SK-N-SH (cell line): ENCODE results near the gene OR2A5. TPM values are rescaled to one million over a fixed set of nuclear protein-coding genes. Genes with fewer than 3 reads are reported as not detected.

Experiments
- CTCF ChIA-PET: fragments of 300-600, 350-600 bp; formaldehyde crosslinking; extraction: SDS; loops from one replicate; lab custom pipeline; 2021; lab: Yijun Ruan, JAX
- POLR2A ChIA-PET: fragments of 350-600 bp; sonication (Branson Sonifier 250); formaldehyde crosslinking; extraction: SDS; loops from one replicate; lab custom pipeline; 2020; ENCODE audit warnings: antibody characterized with exemption, inconsistent platforms; lab: Yijun Ruan, JAX
- DNase-seq: peaks from one replicate; pipeline ENCODE4 v3.0.0; 2012
- H2AFZ ChIP-seq: fragments of 200-600 bp; sonication (generic); 2 replicates; pipeline ENCODE4 v1.8.1; 2016; ENCODE audit warnings: antibody characterized with exemption, mild to moderate bottlenecking, low read depth
- H3F3A ChIP-seq: fragments of 200-600 bp; sonication (generic); replicated peaks from 2 replicates; pipeline ENCODE3; 2016; ENCODE audit warnings: antibody characterized with exemption, mild to moderate bottlenecking; ENCODE audit not compliant: insufficient read depth
- H3K27ac ChIP-seq, 2 experiments: fragments of 200-500 bp in 1 of 2; fragments of 200-600 bp in 1 of 2; sonication (Bioruptor generic) in 1 of 2; sonication (generic), shearing (Covaris generic) in 1 of 2; 2 replicates each; pipeline versions ENCODE4 v1.5.1 to v1.6.1; 2014 to 2016; ENCODE audit warnings: low read depth in 2 of 2, inconsistent platforms in 1 of 2, low read length in 1 of 2, mild to moderate bottlenecking in 1 of 2, mixed read lengths in 1 of 2
- H3K27me3 ChIP-seq: fragments of 200-600 bp; sonication (generic), shearing (Covaris generic); 2 replicates; pipeline ENCODE4 v1.6.1; 2016; ENCODE audit warnings: mixed run types; ENCODE audit not compliant: insufficient read depth
- H3K36me3 ChIP-seq, 2 experiments: fragments of 200-500 bp in 1 of 2; fragments of 200-600 bp in 1 of 2; sonication (Bioruptor generic) in 1 of 2; sonication (generic) in 1 of 2; replicated peaks in 1 of 2; 2 replicates each; pipeline versions ENCODE3 to v1.5.1; 2014 to 2016; ENCODE audit warnings: low read length in 1 of 2, mild to moderate bottlenecking in 1 of 2; ENCODE audit not compliant: insufficient read depth in 2 of 2, control insufficient read depth in 1 of 2
- H3K4me1 ChIP-seq, 2 experiments: fragments of 200-500 bp in 1 of 2; fragments of 200-600 bp in 1 of 2; sonication (Bioruptor generic) in 1 of 2; sonication (generic), shearing (Covaris generic) in 1 of 2; 2 replicates each; pipeline versions ENCODE4 v1.5.1 to v1.6.1; 2014 to 2016; ENCODE audit warnings: low read depth in 1 of 2, low read length in 1 of 2, mixed run types in 1 of 2; ENCODE audit not compliant: insufficient read depth in 2 of 2, control insufficient read depth in 1 of 2
- H3K4me2 ChIP-seq: fragments of 200-600 bp; sonication (generic), shearing (Covaris generic); 2 replicates; pipeline ENCODE4 v1.6.1; 2017; ENCODE audit warnings: mixed run types
- H3K4me3 ChIP-seq, 2 experiments: fragments of 200-500 bp in 1 of 2; fragments of 200-600 bp in 1 of 2; sonication (Bioruptor generic) in 1 of 2; sonication (generic), shearing (Covaris generic) in 1 of 2; 2 replicates each; pipeline versions ENCODE4 v1.5.1 to v1.8.1; 2014 to 2016; ENCODE audit warnings: low read depth in 2 of 2, inconsistent platforms in 1 of 2, low read length in 1 of 2, mild to moderate bottlenecking in 1 of 2, mixed read lengths in 1 of 2, moderate library complexity in 1 of 2
- H3K79me2 ChIP-seq: fragments of 200-600 bp; sonication (generic); 2 replicates; pipeline ENCODE4 v1.8.1; 2017; ENCODE audit warnings: mild to moderate bottlenecking; ENCODE audit not compliant: insufficient read depth
- H3K9ac ChIP-seq: fragments of 200-600 bp; sonication (generic); 2 replicates; pipeline ENCODE4 v1.6.1; 2017; ENCODE audit warnings: mixed run types
- H3K9me2 ChIP-seq: fragments of 200-600 bp; sonication (generic); 2 replicates; pipeline ENCODE4 v1.6.1; 2017; ENCODE audit warnings: mixed run types
- H3K9me3 ChIP-seq: fragments of 200-600 bp; sonication (generic); 2 replicates; pipeline ENCODE4 v1.6.1; 2017; ENCODE audit warnings: mixed run types, mild to moderate bottlenecking, moderate library complexity
- H4K20me1 ChIP-seq: fragments of 200-600 bp; sonication (generic); 2 replicates; pipeline ENCODE4 v1.6.1; 2017; ENCODE audit warnings: mild to moderate bottlenecking, mixed run types; ENCODE audit not compliant: insufficient read depth
- CTCF ChIP-seq: fragments of 200-600 bp; sonication (generic); IDR thresholded peaks from 2 replicates; pipeline ENCODE4 v1.6.1; 2017; ENCODE audit warnings: antibody characterized with exemption, mild to moderate bottlenecking, moderate library complexity
- ELF1 ChIP-seq: IDR thresholded peaks from 2 replicates; pipeline ENCODE4 v1.4.0; 2012
- EZH2phosphoT487 ChIP-seq: fragments of 200-600 bp; sonication (generic); IDR thresholded peaks from 2 replicates; pipeline ENCODE4 v1.6.1; 2017; ENCODE audit warnings: low read depth, mixed run types, mild to moderate bottlenecking, antibody characterized with exemption, moderate library complexity, borderline replicate concordance
- FOSL2 ChIP-seq: IDR thresholded peaks from 2 replicates; pipeline ENCODE4 v1.4.0; 2012; ENCODE audit warnings: low read depth, mild to moderate bottlenecking, moderate library complexity, borderline replicate concordance
- IRF3 ChIP-seq: fragments of 150-350 bp; IDR thresholded peaks from 2 replicates; pipeline ENCODE4 v1.6.1; 2016; ENCODE audit warnings: mild to moderate bottlenecking, low read depth, low read length
- JUND ChIP-seq: IDR thresholded peaks from 2 replicates; pipeline ENCODE4 v1.4.0; 2012
- MAX ChIP-seq: IDR thresholded peaks from 2 replicates; pipeline ENCODE4 v1.4.0; 2012; ENCODE audit warnings: low read depth
- MEF2A ChIP-seq: IDR thresholded peaks from 2 replicates; pipeline ENCODE4 v1.4.0; 2012; ENCODE audit warnings: low read depth, borderline replicate concordance
- MXI1 ChIP-seq: IDR thresholded peaks from 2 replicates; pipeline ENCODE4 v1.6.1; 2012; ENCODE audit warnings: mild to moderate bottlenecking, low read depth, low read length, improper control_type of control experiment
- REST ChIP-seq: IDR thresholded peaks from 2 replicates; pipeline ENCODE4 v1.6.1; 2012; ENCODE audit warnings: mild to moderate bottlenecking, low read depth, low read length, moderate library complexity
- RFX5 ChIP-seq: IDR thresholded peaks from 2 replicates; pipeline ENCODE4 v1.6.1; 2012; ENCODE audit warnings: mild to moderate bottlenecking, improper control_type of control experiment, low read length
- SIN3A ChIP-seq: IDR thresholded peaks from 2 replicates; pipeline ENCODE4 v1.6.1; 2012; ENCODE audit warnings: low read depth, mild to moderate bottlenecking, low read length, moderate library complexity, borderline replicate concordance
- SMC3 ChIP-seq: IDR thresholded peaks from 2 replicates; pipeline ENCODE4 v1.6.1; 2012; ENCODE audit warnings: low read depth, low read length, improper control_type of control experiment
- TEAD4 ChIP-seq: IDR thresholded peaks from 2 replicates; pipeline ENCODE4 v1.4.0; 2012; ENCODE audit warnings: mild to moderate bottlenecking, borderline replicate concordance; ENCODE audit not compliant: insufficient read depth
- ZBTB33 ChIP-seq: IDR thresholded peaks from 2 replicates; pipeline ENCODE4 v1.4.0; 2012; ENCODE audit warnings: low read depth, borderline replicate concordance
- WGBS: methylation state at CpG from one replicate; pipeline ENCODE4 v1.1.6; 2017; ENCODE audit warnings: low lambda C conversion rate; 5-methylcytosine and 5-hydroxymethylcytosine counted together
- polyA plus RNA-seq, 3 experiments: library from polyadenylated mRNA; depleted of rRNA; stranded (reverse); fragments of >200 nt; gene quantifications; 2 replicates each; pipeline ENCODE4 v1.2.3, GENCODE V29; 2012

Gene OR2A5
- polyA plus RNA-seq, 1 of the 3 experiments (the other 2 are of a cell fraction), result not detected

GRCh38 chr7:144063710-144064109, 15.0 kb downstream of the OR2A5 start:
- CTCF ChIA-PET, result interaction anchor here (1.2 to 1.5 kb wide), 3 partner anchors 8 to 64 kb away, joined by 3 to 5 read pairs (median 3); partner anchors contain the start of gene OR2A12
- WGBS, result 30% methylated on average over 3 of the region's 3 CpGs
- POLR2A ChIA-PET, result no interaction called here

GRCh38 chr7:144069511-144069910, 20.8 kb downstream of the OR2A5 start, which contains the start of gene OR2A25:
TSS of gene OR2A25 (plus strand) at chr7:144069811. CDS start at chr7:144074220, 4,409 bp downstream.
- H3K4me2 ChIP-seq, result no peak within 1 kb of the TSS
- DNase-seq, result no peak
- H3K9ac ChIP-seq, result no peak within 1 kb of the TSS
- H3K9me2 ChIP-seq, result no peaks in the 10 kb centered on the region
- no peak within 1 kb of the TSS for H2AFZ ChIP-seq
- no peaks in the 10 kb centered on the region for H3F3A ChIP-seq
- no peaks in the 10 kb centered on the region for H3K79me2 ChIP-seq
- ChIA-PET CTCF (no interaction called here), POLR2A (no interaction called here)
- H3K36me3 ChIP-seq, result no peaks in the 10 kb centered on the region
- H4K20me1 ChIP-seq, result no peaks in the 10 kb centered on the region
- H3K27me3 ChIP-seq, result peaks cover 14% of the 10 kb centered on the region; the same call in 1 of the 2 replicates
- no peaks in the 10 kb centered on the region for H3K4me1 ChIP-seq
- 0% methylated on average over 1 of the region's 1 CpG for WGBS
- no peaks in the 10 kb centered on the region for H3K9me3 ChIP-seq
- H3K4me3 ChIP-seq, result no peak within 1 kb of the TSS
- no peak within 1 kb of the TSS for H3K27ac ChIP-seq
- no peak for TF ChIP-seq MAX
- no peak for TF ChIP-seq ELF1
- no peak for TF ChIP-seq REST
- no peak for TF ChIP-seq JUND
- TF ChIP-seq MEF2A, result no peak
- no peak for TF ChIP-seq SMC3
- TF ChIP-seq IRF3, result no peak
- TF ChIP-seq RFX5, result no peak
- TF ChIP-seq EZH2phosphoT487, result no peak
- no peak for TF ChIP-seq TEAD4
- TF ChIP-seq FOSL2, result no peak
- no peak for TF ChIP-seq ZBTB33
- TF ChIP-seq MXI1, result no peak

More at GRCh38 chr7:144063710-144064109, 15.0 kb downstream of the OR2A5 start:
- no peak overlapping the region for H3K27ac ChIP-seq
- no peaks in the 10 kb centered on the region for H3K4me1 ChIP-seq
- H3K4me3 ChIP-seq, result no peak overlapping the region
- TF ChIP-seq SIN3A (no peak), CTCF (peak; percentile 41)
- no peaks in the 10 kb centered on the region for H3K36me3 ChIP-seq
- H4K20me1 ChIP-seq, result no peaks in the 10 kb centered on the region
- H3K79me2 ChIP-seq, result no peaks in the 10 kb centered on the region
- no peak overlapping the region for H3K9ac ChIP-seq
- no peak for DNase-seq
- H3K9me2 ChIP-seq, result no peaks in the 10 kb centered on the region
- no peak overlapping the region for H3K4me2 ChIP-seq
- no peaks in the 10 kb centered on the region for H3K9me3 ChIP-seq
- H3F3A ChIP-seq, result no peaks in the 10 kb centered on the region
- no peak overlapping the region for H2AFZ ChIP-seq
- peaks cover 3% of the 10 kb centered on the region; the same call in 1 of the 2 replicates for H3K27me3 ChIP-seq
